ENCODE data around the gene SF3B2. TPM values are rescaled to one million over a fixed set of nuclear protein-coding genes. Genes with fewer than 3 reads are reported as not detected.
"Not testable (repeated sequence)": the region's sequence is repeated elsewhere in the genome, so short reads cannot be mapped to it uniquely, and the experiment has no call there.

SF3B2 gene
- total RNA-seq, 4 donors from 2014 or later, result 92.9 to 186 (median 124) TPM

DNA sequence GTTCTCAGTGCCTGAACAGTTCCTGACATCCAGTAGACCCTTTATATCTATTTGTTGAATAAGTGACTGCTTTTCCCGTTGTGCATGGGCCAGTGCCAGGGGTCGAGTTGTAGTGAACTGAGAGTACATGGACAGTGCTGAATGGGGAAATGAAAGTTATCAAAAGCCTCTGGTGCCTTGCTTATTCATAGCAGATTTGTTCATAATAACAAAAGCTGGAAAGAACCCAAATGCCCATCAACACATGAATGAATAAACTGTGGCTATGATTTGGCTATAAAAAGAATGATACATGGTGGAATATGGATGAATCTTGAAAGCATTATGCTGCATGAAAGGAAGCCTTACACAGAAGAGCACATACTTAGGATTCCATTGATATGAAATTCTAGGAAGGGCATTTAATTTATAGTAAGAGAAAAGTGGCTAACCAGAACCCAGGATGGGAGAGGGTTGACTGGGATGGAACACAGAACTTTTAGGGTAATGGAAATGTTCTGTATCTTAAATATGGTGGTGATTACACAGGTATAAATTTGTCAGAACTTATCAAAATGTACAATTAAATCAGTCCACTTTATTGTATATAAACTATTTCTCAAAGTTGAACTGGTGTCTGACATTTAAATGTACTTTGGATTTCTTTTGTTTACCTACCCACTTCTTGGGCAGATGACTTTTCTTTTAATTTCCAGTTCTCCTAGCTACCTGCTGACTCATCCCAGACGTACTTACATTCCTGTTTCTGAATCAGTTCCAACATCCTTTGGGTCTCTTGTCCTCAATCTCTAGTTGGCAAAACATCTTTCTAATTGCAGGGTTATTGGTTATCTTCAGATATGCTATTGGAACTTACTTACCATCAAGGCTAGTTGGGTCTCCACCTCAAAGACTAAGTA is 60.7 kb downstream of the SF3B2 start:
- DNase-seq, result no peak
- Histone ChIP-seq H3K27ac (no peak overlapping the region), H3K27me3 (no peaks in the 10 kb centered on the region), H3K4me1 (peaks cover 0 to 22% of the 10 kb centered on the region in 2 donors), H3K4me3 (no peak overlapping the region), H3K9me3 (no peaks in the 10 kb centered on the region), H3K36me3 (no peaks in the 10 kb centered on the region)
- ATAC-seq, result no peak
- TF ChIP-seq, protein P1, sequence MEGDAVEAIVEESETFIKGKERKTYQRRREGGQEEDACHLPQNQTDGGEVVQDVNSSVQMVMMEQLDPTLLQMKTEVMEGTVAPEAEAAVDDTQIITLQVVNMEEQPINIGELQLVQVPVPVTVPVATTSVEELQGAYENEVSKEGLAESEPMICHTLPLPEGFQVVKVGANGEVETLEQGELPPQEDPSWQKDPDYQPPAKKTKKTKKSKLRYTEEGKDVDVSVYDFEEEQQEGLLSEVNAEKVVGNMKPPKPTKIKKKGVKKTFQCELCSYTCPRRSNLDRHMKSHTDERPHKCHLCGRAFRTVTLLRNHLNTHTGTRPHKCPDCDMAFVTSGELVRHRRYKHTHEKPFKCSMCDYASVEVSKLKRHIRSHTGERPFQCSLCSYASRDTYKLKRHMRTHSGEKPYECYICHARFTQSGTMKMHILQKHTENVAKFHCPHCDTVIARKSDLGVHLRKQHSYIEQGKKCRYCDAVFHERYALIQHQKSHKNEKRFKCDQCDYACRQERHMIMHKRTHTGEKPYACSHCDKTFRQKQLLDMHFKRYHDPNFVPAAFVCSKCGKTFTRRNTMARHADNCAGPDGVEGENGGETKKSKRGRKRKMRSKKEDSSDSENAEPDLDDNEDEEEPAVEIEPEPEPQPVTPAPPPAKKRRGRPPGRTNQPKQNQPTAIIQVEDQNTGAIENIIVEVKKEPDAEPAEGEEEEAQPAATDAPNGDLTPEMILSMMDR (IDR thresholded peaks at IDR 0.05 in 4 of 5, conservative IDR thresholded peaks at IDR 0.05 in 1 of 5), result no peak
- TF ChIP-seq POLR2A (IDR thresholded peaks at IDR 0.05), result no peak
- in situ Hi-C loops (cut with MboI; ENCODE audit: low sequenced_read_pairs in 4 of 4), result no loop called here
- intact Hi-C loops (cut with DNase I; ENCODE audit: low total_unique reads), result no loop called here

DNA sequence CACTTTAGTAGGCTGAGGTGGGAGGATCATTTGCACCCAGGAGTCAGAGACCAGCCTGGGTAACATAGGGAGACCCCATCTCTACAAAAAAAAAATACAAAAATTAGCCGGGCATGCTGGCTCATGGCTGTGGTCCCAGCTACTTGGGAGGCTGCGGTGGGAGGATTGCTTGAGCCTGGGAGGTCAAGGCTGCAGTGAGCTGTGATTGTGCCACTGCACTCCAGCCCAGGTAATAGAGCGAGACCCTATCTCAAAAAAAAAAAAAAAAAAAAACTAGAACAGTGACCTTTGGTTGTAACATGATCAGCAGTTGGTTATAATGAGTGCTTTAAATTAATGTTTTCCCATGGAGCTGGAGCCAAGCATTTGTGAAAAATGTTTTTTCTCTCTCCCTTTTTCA is 62.8 kb downstream of the SF3B2 start:
- H3K9me3 ChIP-seq; ATAC-seq; DNase-seq; H3K27ac ChIP-seq; H3K4me3 ChIP-seq; H3K27me3 ChIP-seq; H3K36me3 ChIP-seq; intact Hi-C loops (cut with DNase I; ENCODE audit: low total_unique reads); in situ Hi-C loops (cut with MboI; ENCODE audit: low sequenced_read_pairs in 4 of 4): not testable (repeated sequence)
- peaks cover 4 to 22% of the 10 kb centered on the region in 2 donors for H3K4me1 ChIP-seq

DNA sequence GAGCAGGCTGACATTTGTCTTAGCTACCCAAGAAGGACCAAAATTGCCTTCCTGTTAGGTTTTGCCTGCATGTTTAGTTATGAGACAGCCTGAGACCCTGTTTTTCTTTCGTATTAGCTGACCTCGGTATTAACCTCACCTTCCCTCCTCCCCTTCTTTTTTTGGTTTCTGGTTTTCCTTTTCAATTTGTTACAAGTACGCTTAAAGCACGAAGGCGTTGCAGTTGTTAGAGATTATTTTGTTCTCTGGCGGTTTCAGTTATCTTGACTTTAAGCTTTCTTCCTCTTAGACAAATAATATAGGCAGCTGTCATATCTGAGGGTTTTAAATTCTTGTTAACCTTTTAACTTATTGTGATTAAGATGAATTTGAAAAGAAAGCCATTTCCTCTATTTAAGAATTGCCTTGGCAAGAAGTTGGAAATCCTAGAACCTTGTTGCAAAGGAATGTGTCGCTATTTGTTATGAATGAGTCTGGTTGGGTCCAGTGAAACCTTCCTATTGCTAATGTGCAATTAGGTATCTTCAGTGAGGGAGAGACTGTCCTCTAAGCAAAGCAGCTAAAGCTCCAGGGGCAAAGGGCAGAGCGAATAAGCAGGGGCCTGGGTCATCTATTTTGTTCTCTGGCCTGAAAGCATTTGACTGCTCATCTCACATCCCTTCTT is 63.6 kb downstream of the SF3B2 start:
- Histone ChIP-seq H3K27ac (no peak overlapping the region), H3K4me1 (peaks cover 4 to 22% of the 10 kb centered on the region in 2 donors), H3K4me3 (no peak overlapping the region), H3K9me3 (no peaks in the 10 kb centered on the region), H3K36me3 (no peaks in the 10 kb centered on the region), H3K27me3 (no peaks in the 10 kb centered on the region)
- intact Hi-C loops (cut with DNase I; ENCODE audit: low total_unique reads) (no loop called here), in situ Hi-C loops (cut with MboI; ENCODE audit: low sequenced_read_pairs in 4 of 4) (no loop called here)
- TF ChIP-seq, protein P1 (IDR thresholded peaks at IDR 0.05 in 4 of 5, conservative IDR thresholded peaks at IDR 0.05 in 1 of 5), result no peak
- TF ChIP-seq POLR2A (IDR thresholded peaks at IDR 0.05), result no peak
- no peak for DNase-seq
- no peak for ATAC-seq

DNA sequence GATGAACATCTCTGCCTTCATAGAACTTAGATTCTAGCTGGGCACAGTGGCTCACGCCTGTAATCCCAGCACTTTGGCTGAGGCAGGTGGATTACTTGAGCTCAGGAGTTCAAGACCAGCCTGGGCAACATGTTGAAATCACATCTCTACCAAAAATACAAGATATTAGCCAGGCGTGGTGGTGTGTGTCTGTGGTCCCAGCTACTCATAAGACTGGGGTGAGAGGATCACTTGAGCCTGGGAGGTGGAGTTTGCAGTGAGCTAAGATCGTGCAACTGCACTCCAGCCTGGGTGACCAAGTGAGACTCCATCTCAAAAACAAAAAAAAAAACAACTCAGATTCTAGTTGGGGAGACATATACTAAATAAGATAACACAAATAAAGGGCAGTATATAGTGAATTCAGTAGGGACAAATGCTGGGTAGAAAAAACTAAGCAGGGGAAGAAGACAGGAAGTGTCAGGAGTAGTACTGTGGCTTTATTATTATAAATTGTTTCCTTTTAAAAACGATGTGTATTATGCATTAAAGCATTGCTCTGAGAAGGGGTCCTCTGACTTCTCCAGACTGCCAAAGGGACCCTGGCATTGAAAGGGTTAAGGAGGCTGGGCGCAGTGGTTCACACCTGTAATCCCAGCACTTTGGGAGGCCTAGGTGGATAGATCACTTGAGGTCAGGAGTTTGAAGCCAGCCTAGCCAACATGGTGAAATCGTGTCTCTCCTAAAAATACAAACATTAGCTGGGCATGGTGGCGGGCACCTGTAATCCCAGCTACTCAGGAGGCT is 64.6 kb downstream of the SF3B2 start:
- no peak for ATAC-seq
- Histone ChIP-seq H3K9me3 (no peaks in the 10 kb centered on the region), H3K4me3 (no peak overlapping the region), H3K36me3 (no peaks in the 10 kb centered on the region), H3K4me1 (peaks cover 4 to 22% of the 10 kb centered on the region in 2 donors), H3K27me3 (no peaks in the 10 kb centered on the region), H3K27ac (no peak overlapping the region)
- DNase-seq, result no peak
- intact Hi-C loops (cut with DNase I; ENCODE audit: low total_unique reads), result no loop called here
- TF ChIP-seq POLR2A (IDR thresholded peaks at IDR 0.05), result no peak
- TF ChIP-seq, protein P1 (IDR thresholded peaks at IDR 0.05 in 4 of 5, conservative IDR thresholded peaks at IDR 0.05 in 1 of 5), result no peak
- in situ Hi-C loops (cut with MboI; ENCODE audit: low sequenced_read_pairs in 4 of 4), result no loop called here

DNA sequence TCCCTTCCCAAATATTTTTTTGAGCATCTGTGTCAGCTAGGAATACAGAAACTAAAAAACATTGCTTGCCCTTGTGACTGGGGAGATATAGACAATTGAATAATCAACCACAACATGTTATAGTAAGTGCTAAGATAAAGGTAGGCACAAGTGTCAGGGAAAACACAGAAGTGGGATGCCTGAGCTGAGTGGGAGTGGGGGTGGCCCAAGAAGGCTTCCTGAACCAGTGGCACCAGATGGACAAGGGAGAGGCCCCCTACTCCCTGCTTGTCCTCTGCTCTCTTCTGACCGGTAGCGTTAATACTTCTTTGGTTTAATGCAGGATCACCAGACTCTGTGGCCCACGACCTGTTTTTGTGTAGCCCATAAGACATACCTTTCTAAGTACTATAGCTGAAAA is 66.7 kb downstream of the SF3B2 start:
- in situ Hi-C loops (cut with MboI; ENCODE audit: low sequenced_read_pairs in 4 of 4) (no loop called here), intact Hi-C loops (cut with DNase I; ENCODE audit: low total_unique reads) (no loop called here)
- TF ChIP-seq, protein P1 (IDR thresholded peaks at IDR 0.05 in 4 of 5, conservative IDR thresholded peaks at IDR 0.05 in 1 of 5), result no peak
- no peak for TF ChIP-seq POLR2A (IDR thresholded peaks at IDR 0.05)
- no peak overlapping the region for H3K27ac ChIP-seq
- DNase-seq, result no peak
- no peaks in the 10 kb centered on the region for H3K36me3 ChIP-seq
- no peaks in the 10 kb centered on the region for H3K9me3 ChIP-seq
- H3K4me3 ChIP-seq, result no peak overlapping the region
- no peak for ATAC-seq
- H3K27me3 ChIP-seq, result no peaks in the 10 kb centered on the region
- H3K4me1 ChIP-seq, result peaks cover 4 to 10% of the 10 kb centered on the region in 2 donors
